ENCODE data around the gene CSTPP1. TPM values are rescaled to one million over a fixed set of nuclear protein-coding genes. Genes with fewer than 3 reads are reported as not detected.

Gene CSTPP1
- total and polyA plus RNA-seq, 2 of the 8 experiments (the other 6 are each of a cell fraction or from before 2014, with no cell fraction given), result 24.2 to 28.7 TPM

DNA sequence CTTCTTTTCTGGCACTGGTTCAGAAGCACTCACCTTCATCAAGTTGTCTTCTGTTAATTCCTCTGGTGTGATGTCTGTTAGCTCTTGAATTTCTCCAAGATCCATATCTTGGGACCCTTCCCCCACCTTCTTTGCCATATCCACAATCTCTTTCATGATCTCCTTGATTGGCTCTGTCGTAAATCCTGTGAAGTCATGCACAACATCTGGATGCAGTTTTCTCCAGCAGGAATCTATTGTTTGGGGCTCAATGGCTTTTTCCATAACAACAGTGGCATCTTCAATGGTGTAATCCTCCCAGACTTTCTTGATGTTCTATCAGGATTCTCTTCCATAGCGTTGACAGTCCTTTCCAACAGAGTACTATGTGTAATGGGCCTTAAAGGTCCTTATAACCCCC is 96.9 kb downstream of the CSTPP1 start:
- H2BK12ac ChIP-seq (ENCODE audit: low read depth, low read length), result no peak overlapping the region
- H3K18ac ChIP-seq (ENCODE audit: extremely low read depth, low read length), result no peak overlapping the region
- H3K56ac ChIP-seq (replicated peaks; ENCODE audit: insufficient read length, low read depth, low read length), result no peak overlapping the region
- no peak overlapping the region for H3K14ac ChIP-seq (ENCODE audit: insufficient read length)
- no peaks in the 10 kb centered on the region for H3K79me1 ChIP-seq (ENCODE audit: low read depth, low read length)
- no peaks in the 10 kb centered on the region; a peak in 1 of 7 replicates for H3K4me1 ChIP-seq (replicated peaks in 1 of 4; ENCODE audit: control insufficient read depth in 3 of 4, insufficient read depth in 4 of 4, low read length in 3 of 4)
- H3K4ac ChIP-seq (replicated peaks; ENCODE audit: insufficient read length, low read depth, low read length), result no peak overlapping the region
- no peaks in the 10 kb centered on the region for H3K23me2 ChIP-seq (ENCODE audit: low read depth, low read length)
- no peak overlapping the region for H4K8ac ChIP-seq (ENCODE audit: extremely low read depth, insufficient read depth, low read length)
- no peaks in the 10 kb centered on the region for H3K9me3 ChIP-seq (ENCODE audit: insufficient read depth in 2 of 2, low read depth in 1 of 2, low read length in 1 of 2)
- no peak overlapping the region for H2BK120ac ChIP-seq (replicated peaks; ENCODE audit: low read depth, low read length)
- DNase-seq (ENCODE audit: low read depth in 1 of 2, low spot score in 2 of 2) (no peak), FAIRE-seq (no peak)
- H2AK5ac ChIP-seq (ENCODE audit: low read depth, low read length), result no peak overlapping the region
- no peak overlapping the region for H2AFZ ChIP-seq (ENCODE audit: low read length)
- H3K79me2 ChIP-seq (ENCODE audit: control insufficient read depth in 1 of 2, insufficient read depth in 2 of 2, low read length in 2 of 2), result no peaks in the 10 kb centered on the region
- H3K4me3 ChIP-seq (ENCODE audit: extremely low read depth in 1 of 4, insufficient read depth in 2 of 4, low read depth in 3 of 4, low read length in 4 of 4), result 0 out of 8 replicates have a peak overlapping the region, but pooled peaks of 1 of the 4 experiments have one; percentile 16
- no peak overlapping the region for H4K91ac ChIP-seq (replicated peaks; ENCODE audit: insufficient read length, low read length)
- no peaks in the 10 kb centered on the region for H3K27me3 ChIP-seq (replicated peaks in 1 of 4; ENCODE audit: control insufficient read depth in 3 of 4, extremely low read depth in 1 of 4, insufficient read depth in 3 of 4, low read length in 3 of 4)
- ChIA-PET CTCF (ENCODE audit: partially characterized antibody) (interaction anchor here (0.7 kb wide), 1 partner anchor 49 kb away, joined by 3 read pairs; no protein-coding TSS in a partner anchor), POLR2A (ENCODE audit: partially characterized antibody) (no interaction called here)
- no peaks in the 10 kb centered on the region for H3K36me3 ChIP-seq (ENCODE audit: control insufficient read depth in 2 of 4, insufficient read depth in 4 of 4, low read length in 3 of 4)
- H3K9ac ChIP-seq (replicated peaks in 1 of 4; ENCODE audit: extremely low read depth in 1 of 4, low read depth in 3 of 4, low read length in 3 of 4), result no peak overlapping the region
- WGBS, 2 experiments (ENCODE audit: extremely low coverage in 1 of 2, insufficient coverage in 1 of 2, insufficient read length in 1 of 2, insufficient replicate concordance in 2 of 2, low coverage in 1 of 2, low lambda C conversion rate in 2 of 2, missing lambda C conversion rate in 1 of 2), result 83% methylated on average over 2 of the region's 2 CpGs; no CpG with 5 or more reads in 1 of the 2 experiments
- no peak overlapping the region for H3K4me2 ChIP-seq (ENCODE audit: insufficient read depth in 1 of 2, low read depth in 2 of 2, low read length in 2 of 2)
- no peak overlapping the region for H4K5ac ChIP-seq (ENCODE audit: insufficient read length, low read depth, low read length)
- no peaks in the 10 kb centered on the region for H4K20me1 ChIP-seq (replicated peaks in 1 of 2; ENCODE audit: control insufficient read depth in 1 of 2, insufficient read depth in 2 of 2, low read length in 2 of 2)
- no peak overlapping the region for H3K23ac ChIP-seq (ENCODE audit: insufficient read length)
- H3K27ac ChIP-seq (ENCODE audit: low read depth, low read length), result no peak overlapping the region
- H2BK20ac ChIP-seq (ENCODE audit: low read length), result no peak overlapping the region
- no peak for TF ChIP-seq RFX5 (IDR thresholded peaks at IDR 0.05; ENCODE audit: borderline replicate concordance, low read depth, low read length)
- TF ChIP-seq SAP30 (IDR thresholded peaks at IDR 0.05; ENCODE audit: insufficient read depth, insufficient replicate concordance, low read length), result no peak
- TF ChIP-seq KDM1A (IDR thresholded peaks at IDR 0.05; ENCODE audit: borderline replicate concordance, low read length), result no peak
- no peak for TF ChIP-seq SIRT6 (IDR thresholded peaks at IDR 0.05; ENCODE audit: low read length)
- no peak for TF ChIP-seq TAF1 (IDR thresholded peaks at IDR 0.05; ENCODE audit: low read depth, low read length)
- no peak overlapping the region for H2BK15ac ChIP-seq (ENCODE audit: low read length)
- no peak overlapping the region for H2BK5ac ChIP-seq (ENCODE audit: low read depth, low read length)
